ENCODE measurements around the gene GGACT.

The GGACT gene

DNA sequence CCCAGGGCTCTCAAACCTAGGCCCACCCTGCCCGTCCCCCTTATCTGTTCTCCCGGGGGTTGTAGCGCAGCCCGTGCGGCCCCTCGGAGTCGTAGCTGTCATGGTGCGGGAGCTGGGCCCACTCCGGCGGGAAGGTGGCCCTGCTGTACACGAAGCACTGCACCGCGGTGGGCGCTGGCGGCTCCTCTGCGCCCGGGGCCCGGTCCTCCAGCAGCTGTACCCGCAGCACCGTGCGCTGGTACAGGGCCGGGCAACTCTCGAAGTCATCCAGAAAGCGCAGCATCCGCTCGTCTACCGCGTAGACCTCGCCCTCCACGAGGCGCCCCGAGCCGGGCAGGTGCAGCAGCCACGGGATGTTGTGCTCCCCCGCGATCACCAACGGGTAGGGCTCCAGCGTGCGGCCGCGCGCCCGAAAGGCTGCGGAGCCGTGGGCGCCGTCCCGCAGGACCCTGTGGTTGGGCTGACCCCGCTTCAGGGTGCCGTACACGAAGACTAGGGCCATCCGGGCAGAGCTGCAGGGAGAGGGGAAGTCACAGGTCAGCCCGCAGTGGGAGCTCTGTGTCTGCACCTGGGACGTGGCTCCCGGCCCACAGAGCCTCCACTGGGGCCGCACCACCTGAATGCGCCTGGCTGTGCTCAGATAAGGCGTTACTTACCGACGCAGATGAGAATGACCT, 56.4 kb downstream of the GGACT start:
- ATAC-seq (ENCODE audit: low read depth) (no peak), DNase-seq (ENCODE audit: low spot score) (no peak)
- TF ChIP-seq CTCF (IDR thresholded peaks at IDR 0.05; ENCODE audit: poor library complexity, severe bottlenecking), result no peak
- Histone ChIP-seq H3K27me3 (ENCODE audit: insufficient read depth, poor library complexity, severe bottlenecking) (no peaks in the 10 kb centered on the region), H3K36me3 (ENCODE audit: low read depth) (no peaks in the 10 kb centered on the region), H3K4me1 (ENCODE audit: insufficient read depth, poor library complexity, severe bottlenecking) (no peaks in the 10 kb centered on the region), H3K9me3 (ENCODE audit: severe bottlenecking) (no peaks in the 10 kb centered on the region), H3K27ac (ENCODE audit: poor library complexity, severe bottlenecking) (no peak overlapping the region), H3K4me3 (ENCODE audit: severe bottlenecking) (no peak overlapping the region)

- Histone ChIP-seq H3K4me3 (ENCODE audit: severe bottlenecking) (no peak overlapping the region), H3K36me3 (ENCODE audit: low read depth) (no peaks in the 10 kb centered on the region), H3K4me1 (ENCODE audit: insufficient read depth, poor library complexity, severe bottlenecking) (no peaks in the 10 kb centered on the region), H3K27ac (ENCODE audit: poor library complexity, severe bottlenecking) (no peak overlapping the region), H3K27me3 (ENCODE audit: insufficient read depth, poor library complexity, severe bottlenecking) (no peaks in the 10 kb centered on the region), H3K9me3 (ENCODE audit: severe bottlenecking) (no peaks in the 10 kb centered on the region)
- no peak for TF ChIP-seq CTCF (IDR thresholded peaks at IDR 0.05; ENCODE audit: poor library complexity, severe bottlenecking)
- ATAC-seq (ENCODE audit: low read depth), result no peak
- DNase-seq (ENCODE audit: low spot score), result no peak
These were observed 57.8 kb downstream of the GGACT start for GRCh38 chr13:100530671-100531213.

DNA sequence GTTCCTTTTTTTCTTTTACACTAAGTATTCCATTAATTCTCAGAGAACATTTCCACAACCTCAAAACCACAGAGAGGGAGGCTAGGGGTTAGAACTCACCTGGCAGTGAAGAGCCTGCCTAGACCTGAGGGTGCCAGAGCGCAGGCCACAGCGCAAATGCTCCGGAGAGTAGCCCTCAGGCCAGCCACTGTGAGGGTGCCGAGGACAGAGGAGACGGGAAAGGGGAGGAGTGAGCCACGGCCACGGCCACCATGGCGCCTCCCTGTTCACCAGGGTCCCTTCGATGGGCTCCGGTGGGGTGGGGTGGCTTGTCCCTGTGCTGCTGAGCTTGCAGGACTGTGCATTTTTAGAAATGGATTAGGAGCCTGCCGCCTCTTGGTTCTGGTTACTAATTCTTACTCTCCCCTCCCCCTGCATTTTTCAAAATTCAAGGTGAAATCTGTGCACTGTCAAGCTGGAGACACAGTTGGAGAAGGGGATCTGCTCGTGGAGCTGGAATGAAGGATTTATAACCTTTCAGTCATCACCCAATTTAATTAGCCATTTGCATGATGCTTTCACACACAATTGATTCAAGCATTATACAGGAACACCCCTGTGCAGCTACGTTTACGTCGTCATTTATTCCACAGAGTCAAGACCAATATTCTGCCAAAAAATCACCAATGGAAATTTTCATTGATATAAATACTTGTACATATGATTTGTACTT, 58.8 kb downstream of the GGACT start:
- ATAC-seq (ENCODE audit: low read depth), result no peak
- H3K9me3 ChIP-seq (ENCODE audit: severe bottlenecking), result no peaks in the 10 kb centered on the region
- no peak overlapping the region for H3K4me3 ChIP-seq (ENCODE audit: severe bottlenecking)
- no peaks in the 10 kb centered on the region for H3K27me3 ChIP-seq (ENCODE audit: insufficient read depth, poor library complexity, severe bottlenecking)
- H3K27ac ChIP-seq (ENCODE audit: poor library complexity, severe bottlenecking), result no peak overlapping the region
- TF ChIP-seq CTCF (IDR thresholded peaks at IDR 0.05; ENCODE audit: poor library complexity, severe bottlenecking), result no peak
- no peaks in the 10 kb centered on the region for H3K36me3 ChIP-seq (ENCODE audit: low read depth)
- no peak for DNase-seq (ENCODE audit: low spot score)
- no peaks in the 10 kb centered on the region for H3K4me1 ChIP-seq (ENCODE audit: insufficient read depth, poor library complexity, severe bottlenecking)

DNA sequence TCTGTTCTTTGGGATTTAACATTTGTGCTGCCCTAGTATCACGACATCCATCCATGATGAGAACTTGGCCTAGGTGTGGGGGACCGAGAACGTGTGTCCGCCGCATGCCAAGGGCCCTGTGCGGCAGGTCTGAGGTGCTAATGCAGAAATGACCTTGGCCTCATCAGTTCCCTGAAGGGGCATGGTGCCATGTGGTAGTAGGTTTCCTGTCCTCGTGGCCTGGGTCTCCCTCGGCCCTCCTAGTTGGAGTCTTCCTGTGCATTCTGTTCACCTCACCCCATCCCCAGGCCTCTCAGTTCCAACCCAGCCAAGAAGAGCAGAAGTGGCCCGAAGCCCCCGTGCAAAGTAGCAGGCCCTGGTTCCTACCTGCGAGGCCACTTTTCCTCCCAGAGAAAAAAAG, 59.8 kb downstream of the GGACT start:
- no peaks in the 10 kb centered on the region for H3K9me3 ChIP-seq (ENCODE audit: severe bottlenecking)
- no peak overlapping the region for H3K4me3 ChIP-seq (ENCODE audit: severe bottlenecking)
- no peaks in the 10 kb centered on the region for H3K27me3 ChIP-seq (ENCODE audit: insufficient read depth, poor library complexity, severe bottlenecking)
- no peak for ATAC-seq (ENCODE audit: low read depth)
- H3K4me1 ChIP-seq (ENCODE audit: insufficient read depth, poor library complexity, severe bottlenecking), result no peaks in the 10 kb centered on the region
- H3K36me3 ChIP-seq (ENCODE audit: low read depth), result no peaks in the 10 kb centered on the region
- H3K27ac ChIP-seq (ENCODE audit: poor library complexity, severe bottlenecking), result no peak overlapping the region
- no peak for TF ChIP-seq CTCF (IDR thresholded peaks at IDR 0.05; ENCODE audit: poor library complexity, severe bottlenecking)
- DNase-seq (ENCODE audit: low spot score), result no peak

- no peak for DNase-seq (ENCODE audit: low spot score)
- TF ChIP-seq CTCF (IDR thresholded peaks at IDR 0.05; ENCODE audit: poor library complexity, severe bottlenecking), result no peak
- Histone ChIP-seq H3K4me3 (ENCODE audit: severe bottlenecking) (no peak overlapping the region), H3K9me3 (ENCODE audit: severe bottlenecking) (no peaks in the 10 kb centered on the region), H3K36me3 (ENCODE audit: low read depth) (no peaks in the 10 kb centered on the region), H3K27me3 (ENCODE audit: insufficient read depth, poor library complexity, severe bottlenecking) (no peaks in the 10 kb centered on the region), H3K4me1 (ENCODE audit: insufficient read depth, poor library complexity, severe bottlenecking) (no peaks in the 10 kb centered on the region), H3K27ac (ENCODE audit: poor library complexity, severe bottlenecking) (no peak overlapping the region)
- ATAC-seq (ENCODE audit: low read depth), result no peak
These were observed 60.2 kb downstream of the GGACT start for GRCh38 chr13:100528353-100528752.
